ENCODE results near the gene ASPA. TPM values are rescaled to one million over a fixed set of nuclear protein-coding genes. Genes with fewer than 3 reads are reported as not detected.
A peak's percentile ranks its signal among the peaks of the same experiment; 100 is the strongest.

ASPA gene
- total RNA-seq, 4 donors from 2014 or later, result 4.5 to 14.7 (median 6.2) TPM

GRCh38 chr17:3469529-3469928 is 6.3 kb upstream of the ASPA start:
- TF ChIP-seq, protein P1, sequence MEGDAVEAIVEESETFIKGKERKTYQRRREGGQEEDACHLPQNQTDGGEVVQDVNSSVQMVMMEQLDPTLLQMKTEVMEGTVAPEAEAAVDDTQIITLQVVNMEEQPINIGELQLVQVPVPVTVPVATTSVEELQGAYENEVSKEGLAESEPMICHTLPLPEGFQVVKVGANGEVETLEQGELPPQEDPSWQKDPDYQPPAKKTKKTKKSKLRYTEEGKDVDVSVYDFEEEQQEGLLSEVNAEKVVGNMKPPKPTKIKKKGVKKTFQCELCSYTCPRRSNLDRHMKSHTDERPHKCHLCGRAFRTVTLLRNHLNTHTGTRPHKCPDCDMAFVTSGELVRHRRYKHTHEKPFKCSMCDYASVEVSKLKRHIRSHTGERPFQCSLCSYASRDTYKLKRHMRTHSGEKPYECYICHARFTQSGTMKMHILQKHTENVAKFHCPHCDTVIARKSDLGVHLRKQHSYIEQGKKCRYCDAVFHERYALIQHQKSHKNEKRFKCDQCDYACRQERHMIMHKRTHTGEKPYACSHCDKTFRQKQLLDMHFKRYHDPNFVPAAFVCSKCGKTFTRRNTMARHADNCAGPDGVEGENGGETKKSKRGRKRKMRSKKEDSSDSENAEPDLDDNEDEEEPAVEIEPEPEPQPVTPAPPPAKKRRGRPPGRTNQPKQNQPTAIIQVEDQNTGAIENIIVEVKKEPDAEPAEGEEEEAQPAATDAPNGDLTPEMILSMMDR (IDR thresholded peaks at IDR 0.05), result no peak
- ATAC-seq (ENCODE audit: low FRiP score), result no peak
- no peak for DNase-seq (ENCODE audit: low spot score)

- ATAC-seq (ENCODE audit: low FRiP score), result no peak
- TF ChIP-seq, protein P1 (IDR thresholded peaks at IDR 0.05), result no peak
- no peak for DNase-seq (ENCODE audit: low spot score)
These were observed 4.2 kb upstream of the ASPA start, which contains the start of gene SPATA22 for GRCh38 chr17:3471599-3471998. SPATA22 (minus strand) TSS chr17:3471819; CDS start chr17:3469325, 2,494 bp downstream.

DNA sequence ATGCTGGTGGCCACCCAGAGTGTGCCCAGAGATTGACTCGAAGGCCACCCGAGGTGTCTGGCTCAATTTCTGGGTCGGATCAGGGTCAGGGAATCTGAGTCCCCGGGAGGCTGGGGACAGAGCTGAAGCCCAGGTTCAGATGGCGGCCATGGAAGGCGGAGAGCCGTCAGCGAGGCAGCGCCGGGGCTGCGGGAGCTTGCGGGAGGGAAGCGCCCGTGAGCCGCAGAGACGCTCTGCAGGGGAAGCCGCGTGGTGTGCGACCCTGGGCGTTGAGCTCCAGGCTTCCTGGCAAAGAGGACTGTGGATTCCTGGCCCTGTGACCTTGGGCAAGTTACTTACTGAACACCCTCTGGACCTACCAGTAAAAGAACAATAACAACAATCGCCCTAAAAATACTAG is 3.7 kb upstream of the ASPA start:
- no peak for DNase-seq (ENCODE audit: low spot score)
- TF ChIP-seq, protein P1 (IDR thresholded peaks at IDR 0.05), result no peak
- no peak for ATAC-seq (ENCODE audit: low FRiP score)

DNA sequence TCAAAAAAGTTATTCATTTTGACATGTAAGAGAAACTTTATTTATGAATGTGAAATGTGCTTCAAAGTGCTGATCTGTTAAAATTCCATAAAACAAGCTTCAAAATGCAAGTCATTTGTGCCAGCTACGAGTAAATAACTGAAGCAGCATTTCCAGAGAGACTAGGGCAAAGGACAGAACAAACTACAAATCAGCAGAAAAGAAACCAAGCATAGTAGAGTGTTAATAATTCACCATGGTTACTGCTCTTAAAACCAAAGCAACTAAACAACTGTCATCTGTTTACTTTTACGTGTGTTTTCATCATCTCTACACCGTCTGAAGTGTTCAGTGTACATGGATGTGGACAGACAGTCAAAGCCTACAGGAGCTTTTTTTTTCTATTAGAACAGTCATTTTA is 1.6 kb upstream of the ASPA start:
- DNase-seq (ENCODE audit: low spot score) (no peak), ATAC-seq (ENCODE audit: low FRiP score) (peak; percentile 48)
- TF ChIP-seq, protein P1 (IDR thresholded peaks at IDR 0.05), result no peak

DNA sequence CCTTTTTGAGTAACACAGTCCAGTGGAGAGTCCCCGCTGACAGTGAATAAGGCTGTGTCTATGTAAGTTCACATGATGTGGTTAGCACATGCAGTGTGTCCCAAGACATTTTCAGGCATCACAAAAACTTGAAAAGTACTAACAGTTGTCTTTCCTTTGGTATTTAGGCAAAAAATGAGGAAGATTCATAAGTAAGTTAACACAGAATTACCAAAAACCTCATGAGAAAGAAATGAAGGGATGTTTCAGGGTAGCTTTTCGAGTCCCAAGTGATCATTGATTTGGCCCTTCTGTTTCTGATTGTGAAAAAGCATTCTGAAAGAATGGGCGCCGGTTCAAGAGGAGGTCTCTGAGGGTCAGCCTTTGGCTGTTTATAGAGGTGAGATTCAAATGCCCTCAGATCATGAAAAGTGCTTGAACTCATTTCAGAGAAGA is 529 bp upstream of the ASPA start:
- ATAC-seq (ENCODE audit: low FRiP score) (no peak), DNase-seq (ENCODE audit: low spot score) (no peak)
- TF ChIP-seq, protein P1 (IDR thresholded peaks at IDR 0.05), result no peak

GRCh38 chr17:3479988-3480387 is 4.2 kb downstream of the ASPA start:
- no peak for ATAC-seq (ENCODE audit: low FRiP score)
- TF ChIP-seq, protein P1 (IDR thresholded peaks at IDR 0.05), result no peak
- DNase-seq (ENCODE audit: low spot score), result no peak

GRCh38 chr17:3482852-3483251 is 7.1 kb downstream of the ASPA start:
- DNase-seq (ENCODE audit: low spot score) (no peak), ATAC-seq (ENCODE audit: low FRiP score) (no peak)
- TF ChIP-seq, protein P1 (IDR thresholded peaks at IDR 0.05), result no peak
